Cardiac fibroblast (primary cell): ENCODE results near the gene FUBP1.
A peak's percentile ranks its signal among the peaks of the same experiment; 100 is the strongest.
"Not testable (repeated sequence)": the region's sequence is repeated elsewhere in the genome, so short reads cannot be mapped to it uniquely, and the experiment has no call there.

Experiments used
- DNase-seq, 2 donors: peaks; one replicate each; pipeline versions ENCODE4 v3.0.0 to v3.0.0-alpha.2; 2010; ENCODE audit warnings: low read depth in 2 of 2
- H3K4me3 ChIP-seq, 2 donors: replicated peaks in 1 of 2; 1 replicate in 1 of 2; 2 replicates in 1 of 2; pipeline ENCODE4 v1.5.1; 2011; ENCODE audit warnings: low read depth in 2 of 2, low read length in 2 of 2, mild to moderate bottlenecking in 2 of 2, moderate library complexity in 1 of 2
- TF ChIP-seq, protein P1 (sequence below): IDR thresholded peaks from one replicate; pipeline ENCODE4 v1.5.1; 2011; ENCODE audit warnings: low read depth, mild to moderate bottlenecking, low read length, inconsistent platforms

FUBP1 gene

DNA sequence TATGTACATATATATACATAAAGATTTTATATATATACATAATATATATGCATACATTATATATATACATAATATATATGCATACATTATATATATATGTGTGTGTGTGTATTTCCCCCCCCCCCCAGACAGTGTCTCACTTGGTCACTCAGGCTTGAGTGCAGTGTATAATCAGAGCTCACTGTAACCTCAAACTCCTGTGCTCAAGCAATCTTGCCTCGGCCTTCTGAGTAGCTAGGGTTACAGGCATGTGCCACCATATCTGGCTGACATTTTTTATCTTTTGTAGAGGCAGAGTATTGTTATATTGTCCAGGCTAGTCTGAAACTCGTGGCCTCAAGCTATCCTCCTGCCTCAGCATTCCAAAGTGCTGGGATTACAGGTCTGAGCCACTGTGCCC lies 9.0 kb upstream of the FUBP1 start:
- TF ChIP-seq, protein P1, sequence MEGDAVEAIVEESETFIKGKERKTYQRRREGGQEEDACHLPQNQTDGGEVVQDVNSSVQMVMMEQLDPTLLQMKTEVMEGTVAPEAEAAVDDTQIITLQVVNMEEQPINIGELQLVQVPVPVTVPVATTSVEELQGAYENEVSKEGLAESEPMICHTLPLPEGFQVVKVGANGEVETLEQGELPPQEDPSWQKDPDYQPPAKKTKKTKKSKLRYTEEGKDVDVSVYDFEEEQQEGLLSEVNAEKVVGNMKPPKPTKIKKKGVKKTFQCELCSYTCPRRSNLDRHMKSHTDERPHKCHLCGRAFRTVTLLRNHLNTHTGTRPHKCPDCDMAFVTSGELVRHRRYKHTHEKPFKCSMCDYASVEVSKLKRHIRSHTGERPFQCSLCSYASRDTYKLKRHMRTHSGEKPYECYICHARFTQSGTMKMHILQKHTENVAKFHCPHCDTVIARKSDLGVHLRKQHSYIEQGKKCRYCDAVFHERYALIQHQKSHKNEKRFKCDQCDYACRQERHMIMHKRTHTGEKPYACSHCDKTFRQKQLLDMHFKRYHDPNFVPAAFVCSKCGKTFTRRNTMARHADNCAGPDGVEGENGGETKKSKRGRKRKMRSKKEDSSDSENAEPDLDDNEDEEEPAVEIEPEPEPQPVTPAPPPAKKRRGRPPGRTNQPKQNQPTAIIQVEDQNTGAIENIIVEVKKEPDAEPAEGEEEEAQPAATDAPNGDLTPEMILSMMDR: no peak
- no peak overlapping the region for H3K4me3 ChIP-seq
- no peak for DNase-seq

GRCh38 chr1:77986810-77987209 lies 7.9 kb upstream of the FUBP1 start:
- no peak overlapping the region for H3K4me3 ChIP-seq
- no peak for DNase-seq
- TF ChIP-seq, protein P1: no peak

DNA sequence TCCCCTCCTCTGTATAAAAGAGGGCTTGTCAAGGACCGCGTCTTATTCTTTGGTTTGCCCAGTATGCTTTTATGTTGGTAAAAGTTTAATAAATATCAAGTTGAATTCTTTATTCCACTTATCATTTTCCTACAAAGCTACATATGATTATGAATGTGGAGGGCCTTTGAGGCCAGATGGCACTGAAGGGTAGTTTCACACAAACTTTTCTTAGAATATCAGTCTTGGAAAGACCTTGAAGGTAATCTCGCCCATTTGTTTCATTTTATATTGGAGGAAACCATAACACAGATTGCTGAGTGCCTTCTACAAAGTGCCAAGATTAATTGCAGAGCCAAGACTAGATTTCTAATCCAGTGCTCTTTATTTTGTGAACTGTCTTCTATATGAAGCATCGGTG lies 5.8 kb upstream of the FUBP1 start:
- TF ChIP-seq, protein P1: no peak
- no peak for DNase-seq
- no peak overlapping the region for H3K4me3 ChIP-seq

DNA sequence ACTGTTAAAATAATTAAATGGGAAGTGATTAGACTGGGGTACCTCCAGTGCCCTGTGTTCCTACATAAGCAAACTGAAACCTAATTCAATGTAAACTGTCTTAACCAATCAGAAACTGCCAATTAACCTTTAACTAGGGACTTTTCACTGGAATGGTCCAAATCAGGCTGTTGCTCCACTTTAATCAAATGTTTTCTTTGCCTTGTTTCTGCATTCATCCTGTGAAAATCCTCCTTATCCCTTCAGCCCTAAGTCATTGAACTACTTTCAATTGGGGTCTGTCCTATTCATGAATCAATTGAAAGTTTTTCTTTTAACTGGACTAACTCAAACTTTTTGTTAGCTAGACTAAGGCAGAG lies 5.1 kb upstream of the FUBP1 start:
- no peak for DNase-seq
- no peak overlapping the region for H3K4me3 ChIP-seq
- TF ChIP-seq, protein P1: no peak

GRCh38 chr1:77983352-77983996 lies 4.6 kb upstream of the FUBP1 start:
- not testable (repeated sequence) for H3K4me3 ChIP-seq, DNase-seq

GRCh38 chr1:77978293-77978968 lies 441 bp downstream of the FUBP1 start:
- TF ChIP-seq, protein P1: no peak

GRCh38 chr1:77977989-77978292 lies 931 bp downstream of the FUBP1 start:
- DNase-seq: no peak
- peak overlapping the region; percentile 72 to 82 for H3K4me3 ChIP-seq
- TF ChIP-seq, protein P1: no peak

More at GRCh38 chr1:77978293-77978968, 441 bp downstream of the FUBP1 start:
- H3K4me3 ChIP-seq: peak overlapping the region; percentile 72 to 82
- DNase-seq: peak; percentile 95 to 96
